Epithelial cell of esophagus (primary cell): ENCODE data around the gene NFU1.
A peak's percentile ranks its signal among the peaks of the same experiment; 100 is the strongest.
"Not testable (repeated sequence)": the region's sequence is repeated elsewhere in the genome, so short reads cannot be mapped to it uniquely, and the experiment has no call there.

Experiments used
- DNase-seq: peaks from one replicate; pipeline ENCODE4 v3.0.0; 2010; ENCODE audit warnings: low read depth
- H3K4me3 ChIP-seq: 2 replicates; pipeline ENCODE4 v1.5.1; 2011; ENCODE audit warnings: mild to moderate bottlenecking, low read length, control low read depth
- TF ChIP-seq, protein P1 (sequence below): IDR thresholded peaks from 2 replicates; pipeline ENCODE4 v1.5.1; 2011; ENCODE audit warnings: low read depth, mild to moderate bottlenecking, low read length, control low read depth, inconsistent platforms; ENCODE audit not compliant: insufficient read depth; ENCODE audit errors: missing control alignments

The NFU1 gene

DNA sequence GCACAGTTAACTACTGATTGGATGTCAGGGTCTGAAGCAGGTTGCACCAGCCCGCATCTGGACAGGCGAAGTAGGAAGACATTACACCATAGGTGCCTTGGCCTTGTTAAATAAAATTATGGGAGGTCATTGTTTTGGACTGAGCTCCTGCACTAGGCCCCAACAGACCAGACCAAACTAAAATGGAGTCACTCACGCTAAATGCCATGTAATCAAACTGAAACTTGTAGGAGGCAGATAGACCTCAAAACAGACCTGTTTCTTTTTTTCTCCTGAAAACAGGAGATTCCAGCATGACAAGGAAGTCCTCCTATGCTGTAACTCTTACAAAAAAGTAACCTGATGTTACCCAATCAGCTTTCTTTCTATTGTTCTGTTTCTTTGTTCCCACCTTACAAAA is 15.5 kb upstream of the NFU1 start:
- TF ChIP-seq, protein P1, sequence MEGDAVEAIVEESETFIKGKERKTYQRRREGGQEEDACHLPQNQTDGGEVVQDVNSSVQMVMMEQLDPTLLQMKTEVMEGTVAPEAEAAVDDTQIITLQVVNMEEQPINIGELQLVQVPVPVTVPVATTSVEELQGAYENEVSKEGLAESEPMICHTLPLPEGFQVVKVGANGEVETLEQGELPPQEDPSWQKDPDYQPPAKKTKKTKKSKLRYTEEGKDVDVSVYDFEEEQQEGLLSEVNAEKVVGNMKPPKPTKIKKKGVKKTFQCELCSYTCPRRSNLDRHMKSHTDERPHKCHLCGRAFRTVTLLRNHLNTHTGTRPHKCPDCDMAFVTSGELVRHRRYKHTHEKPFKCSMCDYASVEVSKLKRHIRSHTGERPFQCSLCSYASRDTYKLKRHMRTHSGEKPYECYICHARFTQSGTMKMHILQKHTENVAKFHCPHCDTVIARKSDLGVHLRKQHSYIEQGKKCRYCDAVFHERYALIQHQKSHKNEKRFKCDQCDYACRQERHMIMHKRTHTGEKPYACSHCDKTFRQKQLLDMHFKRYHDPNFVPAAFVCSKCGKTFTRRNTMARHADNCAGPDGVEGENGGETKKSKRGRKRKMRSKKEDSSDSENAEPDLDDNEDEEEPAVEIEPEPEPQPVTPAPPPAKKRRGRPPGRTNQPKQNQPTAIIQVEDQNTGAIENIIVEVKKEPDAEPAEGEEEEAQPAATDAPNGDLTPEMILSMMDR: no peak
- no peak overlapping the region for H3K4me3 ChIP-seq
- peak; percentile 30 for DNase-seq

DNA sequence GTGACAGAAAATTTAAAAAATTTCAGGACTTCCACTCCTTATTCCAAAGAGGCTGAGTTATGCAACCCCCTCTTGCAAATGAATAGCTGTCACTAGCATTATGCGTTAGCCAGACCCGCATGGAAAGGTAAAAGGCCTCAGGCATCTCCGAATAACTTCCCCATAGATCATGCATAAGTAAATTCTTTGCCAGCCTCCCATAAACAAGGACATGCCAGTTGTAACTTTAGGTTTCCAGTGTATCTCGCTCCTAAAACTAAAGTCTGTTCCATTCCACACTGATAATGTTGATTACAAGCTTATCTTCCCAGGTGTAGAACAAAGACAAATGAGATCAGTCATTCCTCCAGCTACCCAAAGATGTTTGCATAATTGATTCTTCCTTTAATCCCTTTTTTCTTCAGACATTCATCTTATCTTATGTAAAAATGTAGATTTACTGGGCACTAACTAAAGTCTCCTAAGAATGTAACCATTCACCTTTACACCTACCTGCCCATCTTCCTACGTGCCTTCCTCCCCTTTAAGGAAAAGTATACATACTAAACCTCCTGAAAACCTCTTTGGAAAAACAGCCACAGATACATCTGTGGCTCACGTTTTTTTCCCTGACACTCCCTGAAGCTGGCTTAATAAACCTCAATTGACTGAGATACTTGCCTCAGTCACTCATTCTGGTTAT is 13.6 kb upstream of the NFU1 start:
- H3K4me3 ChIP-seq: no peak overlapping the region
- DNase-seq: peak; percentile 34
- TF ChIP-seq, protein P1: no peak

DNA sequence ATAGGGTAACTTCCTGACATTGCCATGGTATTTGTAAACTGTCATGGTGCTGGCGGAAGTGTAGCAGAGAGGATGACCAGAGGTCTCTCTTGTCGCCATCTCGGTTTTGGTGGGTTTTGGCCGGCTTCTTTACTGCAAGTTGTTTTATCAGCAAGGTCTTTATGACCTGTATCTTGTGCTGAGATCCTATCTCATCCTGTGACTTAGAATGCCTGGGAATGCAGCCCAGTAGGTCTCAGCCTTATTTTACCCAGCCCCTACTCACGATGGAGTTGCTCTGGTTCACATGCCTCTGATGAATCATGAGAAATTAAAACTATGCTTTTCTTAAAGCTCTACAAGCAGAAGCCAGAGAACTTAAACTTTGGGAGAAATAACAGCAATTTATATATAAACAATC is 12.7 kb upstream of the NFU1 start:
- no peak for DNase-seq
- no peak overlapping the region for H3K4me3 ChIP-seq
- TF ChIP-seq, protein P1: no peak

DNA sequence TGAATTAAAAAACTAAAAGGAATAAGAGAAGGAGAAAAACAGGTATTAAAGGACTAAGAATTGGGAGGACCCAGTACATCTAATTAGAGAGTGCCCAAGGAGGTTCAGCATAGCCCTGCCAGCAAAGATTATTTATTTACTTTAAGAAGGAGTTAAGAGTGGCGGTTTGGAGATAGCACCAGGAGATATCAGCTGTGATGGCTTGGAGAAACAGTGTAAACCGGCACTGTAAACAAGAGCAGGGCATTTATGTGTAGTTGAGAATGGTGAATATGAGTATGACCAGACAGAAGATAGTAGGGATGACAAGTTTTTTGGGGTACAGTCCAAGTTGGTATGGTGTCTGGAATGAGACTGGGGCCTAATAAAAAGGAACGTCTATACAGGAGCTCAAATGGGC is 6.4 kb upstream of the NFU1 start:
- not testable (repeated sequence) for DNase-seq

DNA sequence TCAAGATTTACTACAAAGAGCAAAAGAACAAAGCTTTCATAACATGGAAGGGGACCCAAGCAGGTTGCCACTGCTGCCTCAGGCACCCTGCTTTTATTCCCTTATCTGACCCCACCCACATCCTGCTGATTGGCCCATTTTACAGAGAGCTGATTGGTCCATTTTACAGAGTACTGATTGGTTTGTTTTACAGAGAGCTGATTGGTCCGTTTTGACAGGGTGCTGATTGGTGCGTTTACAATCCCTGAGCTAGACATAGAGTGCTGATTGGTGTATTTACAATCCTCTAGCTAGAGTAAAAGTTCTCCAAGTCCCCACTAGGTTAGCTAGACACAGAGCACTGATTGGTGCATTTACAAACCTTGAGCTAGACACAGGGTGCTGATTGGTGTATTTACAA is 2.3 kb upstream of the NFU1 start:
- not testable (repeated sequence) for DNase-seq, H3K4me3 ChIP-seq

More for the DNA sequence above, 6.4 kb upstream of the NFU1 start:
- not testable (repeated sequence) for H3K4me3 ChIP-seq

DNA sequence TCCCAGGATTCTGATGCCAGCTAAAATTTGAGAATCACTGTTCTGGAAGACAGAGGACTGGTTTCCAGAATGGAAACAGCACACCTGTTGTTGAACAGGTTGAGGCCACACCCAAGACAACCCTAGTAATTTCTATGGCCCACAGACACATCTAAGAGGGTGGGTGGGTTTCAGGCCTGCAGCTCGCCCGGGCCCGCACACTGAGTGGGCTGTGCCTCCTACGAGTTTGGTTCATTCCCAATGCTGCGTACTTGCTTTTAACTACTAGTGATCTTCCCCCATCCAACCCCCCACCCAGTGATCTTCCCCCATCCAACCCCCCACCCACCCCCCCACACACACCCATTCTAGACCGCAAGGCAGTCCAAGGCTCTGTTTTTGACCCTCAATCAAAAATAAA is 1.3 kb upstream of the NFU1 start:
- DNase-seq: no peak
- TF ChIP-seq, protein P1: no peak
- no peak overlapping the region for H3K4me3 ChIP-seq

DNA sequence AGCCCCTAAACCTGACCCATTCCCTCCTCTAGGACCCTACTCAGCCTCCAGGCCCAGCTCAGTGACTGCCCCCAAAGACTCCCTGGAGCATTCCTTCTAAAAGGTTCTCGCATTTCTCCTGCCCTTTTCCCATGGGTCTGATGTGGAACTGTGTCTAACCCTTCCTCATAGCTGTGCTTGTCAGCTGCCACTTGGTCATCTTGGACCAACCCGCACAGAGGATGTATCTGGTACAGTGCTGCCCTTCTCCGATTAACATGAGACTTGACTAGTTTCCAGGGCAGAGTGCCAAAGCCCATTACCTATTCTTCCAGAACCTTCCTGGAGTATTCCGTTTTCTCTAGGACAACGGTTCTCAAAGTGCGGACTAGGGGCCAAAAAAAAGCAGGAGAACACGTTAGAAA is 518 bp upstream of the NFU1 start:
- peak; percentile 34 for DNase-seq
- TF ChIP-seq, protein P1: no peak

DNA sequence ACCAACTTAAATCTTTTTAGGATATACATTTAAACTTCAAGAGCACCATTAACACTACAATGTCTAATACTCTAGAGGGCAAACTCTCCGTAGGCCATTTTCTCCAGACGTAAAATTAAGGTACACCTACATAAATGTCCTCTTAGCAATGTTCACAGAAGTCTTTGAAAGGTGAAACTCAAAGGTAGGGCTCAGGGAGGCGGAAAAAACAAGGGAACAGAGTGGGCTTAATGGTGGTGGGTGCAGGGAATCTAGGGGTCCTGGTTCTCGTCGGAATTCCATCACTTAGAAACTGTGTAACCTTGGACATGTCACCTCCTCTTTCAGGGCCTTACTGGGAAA is 668 bp downstream of the NFU1 start:
- TF ChIP-seq, protein P1: no peak
- H3K4me3 ChIP-seq: peak overlapping the region; percentile 74
- peak; percentile 24 for DNase-seq

More for the DNA sequence above, 518 bp upstream of the NFU1 start:
- H3K4me3 ChIP-seq: peak overlapping the region; percentile 74
